MCF 10A (cell line): ENCODE data around the gene GALNT14. TPM values are rescaled to one million over a fixed set of nuclear protein-coding genes. Genes with fewer than 3 reads are reported as not detected.
A peak's percentile ranks its signal among the peaks of the same experiment; 100 is the strongest.

Experiments
- BruUV-seq: library from RNA; stranded (reverse); fragments of 400-500 nt; replicated peaks from 2 replicates; lab custom pipeline; 2021; lab: Mats Ljungman, UMichigan
- CTCF ChIA-PET: fragments of 300-600 bp; sonication (Branson Sonifier 250); formaldehyde crosslinking; extraction: SDS; loops from one replicate; lab custom pipeline; 2021; ENCODE audit warnings: antibody characterized with exemption, inconsistent platforms; lab: Yijun Ruan, JAX
- POLR2A ChIA-PET: fragments of 300-600, 350-650 bp; sonication (Branson Sonifier 250); formaldehyde crosslinking; extraction: SDS; loops from one replicate; lab custom pipeline; 2020; ENCODE audit warnings: antibody characterized with exemption, inconsistent platforms; lab: Yijun Ruan, JAX
- DNase-seq: peaks from one replicate; pipeline ENCODE4 v3.0.0-alpha.2; 2018; ENCODE audit not compliant: unreplicated experiment
- H3K27ac Mint-ChIP-seq: one replicate; pipeline ENCODE4 v1.8.0; 2022; ENCODE audit warnings: mild to moderate bottlenecking, low read depth, mixed read lengths; ENCODE audit not compliant: unreplicated experiment
- H3K27me3 Mint-ChIP-seq: one replicate; pipeline ENCODE4 v1.8.0; 2022; ENCODE audit warnings: mixed read lengths; ENCODE audit not compliant: insufficient read depth, unreplicated experiment
- H3K36me3 Mint-ChIP-seq: one replicate; pipeline ENCODE4 v1.8.0; 2022; ENCODE audit warnings: mild to moderate bottlenecking, moderate library complexity, mixed read lengths; ENCODE audit not compliant: insufficient read depth, unreplicated experiment
- H3K4me1 Mint-ChIP-seq: one replicate; pipeline ENCODE4 v1.8.0; 2022; ENCODE audit warnings: mixed read lengths; ENCODE audit not compliant: insufficient read depth, unreplicated experiment
- H3K4me3 Mint-ChIP-seq: one replicate; pipeline ENCODE4 v1.8.0; 2022; ENCODE audit warnings: mild to moderate bottlenecking, moderate library complexity, mixed read lengths; ENCODE audit not compliant: unreplicated experiment
- H3K9me3 Mint-ChIP-seq: one replicate; pipeline ENCODE4 v1.8.0; 2022; ENCODE audit warnings: mixed read lengths; ENCODE audit not compliant: unreplicated experiment
- CTCF ChIP-seq: fragments of 200-600 bp; IDR thresholded peaks from one replicate; pipeline ENCODE4 v1.8.0; 2022; ENCODE audit warnings: antibody characterized with exemption, mild to moderate bottlenecking; ENCODE audit not compliant: unreplicated experiment
- intact Hi-C: fragments of 100-400 bp; cut with micrococcal nuclease; formaldehyde crosslinking; loops from 2 replicates; pipeline ENCODE4 v1.14.1; 2022
- total RNA-seq: library from RNA; stranded (reverse); gene quantifications from 2 replicates; pipeline ENCODE4 v1.2.3, GENCODE V29; 2022

GALNT14 gene
- total RNA-seq, 1 experiment from 2014 or later, result 4.6 TPM

GRCh38 chr2:31110431-31110830 lies 27.8 kb downstream of the GALNT14 start:
- Mint-ChIP-seq H3K27ac (no peak overlapping the region), H3K4me3 (no peak overlapping the region), H3K27me3 (peaks cover 11% of the 10 kb centered on the region), H3K9me3 (no peaks in the 10 kb centered on the region), H3K4me1 (no peaks in the 10 kb centered on the region), H3K36me3 (no peaks in the 10 kb centered on the region)
- CTCF ChIA-PET, result interaction anchor here (1.1 kb wide), 1 partner anchor 10 kb away, joined by 3 read pairs; no protein-coding TSS in a partner anchor
- no peak for DNase-seq
- POLR2A ChIA-PET, result no interaction called here
- no TSS peak for BruUV-seq
- intact Hi-C loops, result no loop called here
- no peak for TF ChIP-seq CTCF

- CTCF ChIA-PET, result interaction anchor here (1.1 kb wide), 1 partner anchor 11 kb away, joined by 3 read pairs; no protein-coding TSS in a partner anchor
Observed at GRCh38 chr2:31109633-31110192, 28.5 kb downstream of the GALNT14 start.

GRCh38 chr2:31108561-31109286 lies 29.5 kb downstream of the GALNT14 start:
- POLR2A ChIA-PET, result interaction anchor here (0.9 kb wide), 1 partner anchor 10 kb away, joined by 3 read pairs; no protein-coding TSS in a partner anchor
- Mint-ChIP-seq H3K9me3 (no peaks in the 10 kb centered on the region), H3K36me3 (no peaks in the 10 kb centered on the region), H3K4me3 (no peak overlapping the region), H3K27me3 (no peaks in the 10 kb centered on the region), H3K4me1 (no peaks in the 10 kb centered on the region), H3K27ac (no peak overlapping the region)
- no peak for TF ChIP-seq CTCF
- intact Hi-C loops, result no loop called here
- BruUV-seq, result no TSS peak
- DNase-seq, result no peak
- CTCF ChIA-PET, result no interaction called here

More at GRCh38 chr2:31109633-31110192, 28.5 kb downstream of the GALNT14 start:
- Mint-ChIP-seq H3K27me3 (peaks cover 9% of the 10 kb centered on the region), H3K4me3 (no peak overlapping the region), H3K4me1 (no peaks in the 10 kb centered on the region), H3K27ac (no peak overlapping the region), H3K36me3 (no peaks in the 10 kb centered on the region), H3K9me3 (no peaks in the 10 kb centered on the region)
- intact Hi-C loops, result no loop called here
- DNase-seq, result no peak
- BruUV-seq, result no TSS peak
- TF ChIP-seq CTCF, result no peak
- POLR2A ChIA-PET, result interaction anchor here (0.6 to 0.9 kb wide), 2 partner anchors 9 to 844 kb away, joined by 3 to 4 read pairs; no protein-coding TSS in a partner anchor

- peak; percentile 16 for DNase-seq
- no TSS peak for BruUV-seq
- Mint-ChIP-seq H3K4me3 (no peak overlapping the region), H3K4me1 (no peaks in the 10 kb centered on the region), H3K36me3 (no peaks in the 10 kb centered on the region), H3K27ac (no peak overlapping the region), H3K9me3 (no peaks in the 10 kb centered on the region), H3K27me3 (no peaks in the 10 kb centered on the region)
- ChIA-PET CTCF (no interaction called here), POLR2A (no interaction called here)
- no peak for TF ChIP-seq CTCF
- intact Hi-C loops, result no loop called here
Observed at GRCh38 chr2:31107591-31108300, 30.5 kb downstream of the GALNT14 start.
